IMR-90 (cell line): ENCODE results near the gene PRR5. TPM values are rescaled to one million over a fixed set of nuclear protein-coding genes. Genes with fewer than 3 reads are reported as not detected.
A peak's percentile ranks its signal among the peaks of the same experiment; 100 is the strongest.

ENCODE experiments used
- ATAC-seq: fragments of 200-7000 bp; cut with Tn5 transposase; 2 replicates; pipeline ENCODE4 v1.9.1; 2020; ENCODE audit warnings: low read depth, mild to moderate bottlenecking, moderate library complexity
- BruUV-seq: library from RNA; stranded (reverse); fragments of 400-500 nt; replicated peaks from 2 replicates; lab custom pipeline; 2021; lab: Mats Ljungman, UMichigan
- CTCF ChIA-PET: fragments of 300-600 bp; formaldehyde crosslinking; extraction: SDS; loops from one replicate; lab custom pipeline; 2021; ENCODE audit warnings: antibody characterized with exemption; lab: Yijun Ruan, JAX
- POLR2A ChIA-PET: fragments of 300-600 bp; sonication (Branson Sonifier 250); formaldehyde crosslinking; loops from one replicate; lab custom pipeline; 2022; ENCODE audit warnings: antibody characterized with exemption; ENCODE audit not compliant: unreplicated experiment; lab: Charles Lee
- DNase-seq: peaks from one replicate; pipeline ENCODE4 v3.0.0; 2013
- H2AFZ ChIP-seq: replicated peaks from 2 replicates; pipeline ENCODE3; 2013; ENCODE audit warnings: low read length, mild to moderate bottlenecking; ENCODE audit not compliant: poor library complexity
- H2AK5ac ChIP-seq: 2 replicates; pipeline ENCODE4 v1.6.1; 2013; ENCODE audit warnings: low read depth, low read length, inconsistent platforms
- H2AK9ac ChIP-seq: replicated peaks from 2 replicates; pipeline ENCODE3; 2013; ENCODE audit warnings: mild to moderate bottlenecking, low read depth, low read length, moderate library complexity; ENCODE audit not compliant: poor library complexity
- H2BK120ac ChIP-seq: 2 replicates; pipeline ENCODE4 v1.6.1; 2013; ENCODE audit warnings: low read depth, low read length, inconsistent platforms
- H2BK15ac ChIP-seq: 3 replicates; pipeline ENCODE4 v1.6.1; 2013; ENCODE audit warnings: low read depth, low read length, inconsistent platforms
- H2BK20ac ChIP-seq: 2 replicates; pipeline ENCODE4 v1.6.1; 2013; ENCODE audit warnings: low read depth, mild to moderate bottlenecking, inconsistent platforms, low read length, moderate library complexity
- H2BK5ac ChIP-seq: 2 replicates; pipeline ENCODE4 v1.6.1; 2013; ENCODE audit warnings: mild to moderate bottlenecking, low read depth, low read length, inconsistent platforms; ENCODE audit not compliant: poor library complexity, severe bottlenecking
- H3K14ac ChIP-seq: replicated peaks from 2 replicates; pipeline ENCODE4 v1.6.1; 2013; ENCODE audit warnings: low read depth, low read length, inconsistent platforms
- H3K18ac ChIP-seq: 2 replicates; pipeline ENCODE4 v1.6.1; 2013; ENCODE audit warnings: low read depth, low read length, control low read depth
- H3K23ac ChIP-seq: 2 replicates; pipeline ENCODE4 v1.6.1; 2013; ENCODE audit warnings: low read depth, low read length, inconsistent platforms
- H3K27ac ChIP-seq: 2 replicates; pipeline ENCODE4 v1.5.1; 2013; ENCODE audit warnings: mild to moderate bottlenecking, control low read depth, low read length; ENCODE audit not compliant: insufficient read depth
- H3K27me3 ChIP-seq: 2 replicates; pipeline ENCODE4 v1.6.1; 2013; ENCODE audit warnings: low read length; ENCODE audit not compliant: control insufficient read depth, insufficient read depth
- H3K36me3 ChIP-seq: 2 replicates; pipeline ENCODE4 v1.6.1; 2013; ENCODE audit warnings: low read length, mixed read lengths; ENCODE audit not compliant: control insufficient read depth, insufficient read depth
- H3K4ac ChIP-seq: 2 replicates; pipeline ENCODE4 v1.6.1; 2013; ENCODE audit warnings: low read depth, low read length, inconsistent platforms
- H3K4me1 ChIP-seq: 2 replicates; pipeline ENCODE4 v1.6.1; 2013; ENCODE audit warnings: low read length, mixed read lengths; ENCODE audit not compliant: control insufficient read depth, insufficient read depth
- H3K4me2 ChIP-seq: 2 replicates; pipeline ENCODE4 v1.6.1; 2013; ENCODE audit warnings: low read depth, mild to moderate bottlenecking, control low read depth, low read length, moderate library complexity
- H3K4me3 ChIP-seq: 2 replicates; pipeline ENCODE4 v1.5.1; 2013; ENCODE audit warnings: low read depth, mild to moderate bottlenecking, control low read depth, low read length, moderate library complexity; ENCODE audit not compliant: insufficient read depth
- H3K56ac ChIP-seq: 2 replicates; pipeline ENCODE4 v1.6.1; 2013; ENCODE audit warnings: low read length, inconsistent platforms; ENCODE audit not compliant: insufficient read depth; ENCODE audit errors: extremely low read depth
- H3K79me1 ChIP-seq, 2 experiments: 2 replicates each; pipeline ENCODE4 v1.6.1; 2013; ENCODE audit warnings: low read length in 2 of 2, inconsistent platforms in 1 of 2, low read depth in 1 of 2
- H3K9ac ChIP-seq: 2 replicates; pipeline ENCODE4 v1.6.1; 2013; ENCODE audit warnings: low read depth, low read length, control low read depth
- H3K9me1 ChIP-seq: 2 replicates; pipeline ENCODE4 v1.6.1; 2013; ENCODE audit warnings: low read length, inconsistent platforms; ENCODE audit not compliant: insufficient read depth
- H3K9me3 ChIP-seq: 2 replicates; pipeline ENCODE4 v1.6.1; 2013; ENCODE audit warnings: low read length; ENCODE audit not compliant: control insufficient read depth, insufficient read depth
- H4K20me1 ChIP-seq: 2 replicates; pipeline ENCODE4 v1.6.1; 2013; ENCODE audit warnings: low read length, inconsistent platforms; ENCODE audit not compliant: insufficient read depth
- H4K5ac ChIP-seq: 2 replicates; pipeline ENCODE4 v1.6.1; 2013; ENCODE audit warnings: mild to moderate bottlenecking, low read depth, low read length, control low read depth
- H4K8ac ChIP-seq, 2 experiments: 2 replicates each; pipeline ENCODE4 v1.6.1; 2013; ENCODE audit warnings: low read depth in 2 of 2, low read length in 2 of 2, control low read depth in 1 of 2, inconsistent platforms in 1 of 2
- H4K91ac ChIP-seq: 2 replicates; pipeline ENCODE4 v1.6.1; 2013; ENCODE audit warnings: low read depth, low read length, inconsistent platforms; ENCODE audit not compliant: insufficient read depth
- CEBPB ChIP-seq: IDR thresholded peaks from 2 replicates; pipeline ENCODE4 v1.6.1; 2012; ENCODE audit warnings: low read depth, low read length, improper control_type of control experiment
- CTCF ChIP-seq: conservative IDR thresholded peaks from 2 replicates; pipeline ENCODE4 v1.5.1; 2012; ENCODE audit warnings: mild to moderate bottlenecking, low read depth, low read length, improper control_type of control experiment
- MAFK ChIP-seq: IDR thresholded peaks from 2 replicates; pipeline ENCODE4 v1.6.1; 2012; ENCODE audit warnings: low read depth, low read length, improper control_type of control experiment
- WGBS, 2 experiments: methylation state at CpG; one replicate each; pipeline versions ENCODE4 v1.1.5 to v1.1.7; 2013; ENCODE audit warnings: missing lambda C conversion rate in 2 of 2; ENCODE audit not compliant: insufficient read length in 1 of 2; ENCODE audit errors: extremely low coverage in 2 of 2; 5-methylcytosine and 5-hydroxymethylcytosine counted together
- dilution Hi-C: fragments of 300-500 bp; cut with HindIII; formaldehyde crosslinking; loops from one replicate; pipeline ENCODE4 v1.14.3; 2018; ENCODE audit warnings: low sequenced_read_pairs; ENCODE audit not compliant: unreplicated experiment
- in situ Hi-C: fragments of 300-500 bp; cut with MboI; formaldehyde crosslinking; loops from 3 replicates; pipeline ENCODE4 v1.14.3; 2019; ENCODE audit warnings: low sequenced_read_pairs, inconsistent platforms, mixed read lengths
- intact Hi-C: fragments of 100-400 bp; cut with micrococcal nuclease; formaldehyde crosslinking; loops from 2 replicates; pipeline ENCODE4 v1.10.0; 2022
- polyA plus RNA-seq, 3 experiments: library from polyadenylated mRNA; depleted of rRNA; stranded (reverse); fragments of >200 nt; gene quantifications; 2 replicates each; pipeline ENCODE4 v1.2.3, GENCODE V29; 2012; ENCODE audit warnings: low replicate concordance in 1 of 3
- total RNA-seq: library from RNA; depleted of rRNA; stranded (reverse); fragments of >200 nt; gene quantifications from 2 replicates; pipeline ENCODE4 v1.2.3, GENCODE V29; 2012

The PRR5 gene
- total and polyA plus RNA-seq, 2 of the 4 experiments (the other 2 are of a cell fraction), result 8.1 to 24.3 TPM

DNA sequence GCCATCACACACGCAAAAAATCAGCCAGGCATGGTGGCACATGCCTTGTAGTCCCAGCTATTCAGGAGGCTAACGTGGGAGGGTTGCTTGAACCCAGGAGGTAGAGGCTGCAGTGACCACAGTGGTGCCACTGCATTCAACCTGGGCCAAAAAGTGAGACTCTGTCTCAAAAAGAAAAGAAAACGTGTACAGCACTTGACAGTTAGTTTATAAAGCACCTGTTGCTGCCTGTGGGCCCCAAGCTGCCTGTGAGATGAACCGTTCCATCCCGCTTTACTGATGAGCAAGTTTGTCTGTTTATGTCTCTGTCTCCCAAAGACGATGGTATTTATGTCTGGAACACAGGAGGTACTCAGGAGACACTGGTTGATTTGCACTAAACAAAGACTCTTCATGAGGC, 1.5 kb upstream of the PRR5 start (continued):
- TF ChIP-seq CTCF, result no peak

GRCh38 chr22:44701187-44701790, 715 bp upstream of the PRR5 start:
- Histone ChIP-seq H3K79me1 (peaks cover 17 to 30% of the 10 kb centered on the region in 2 experiments), H3K4me3 (no peak overlapping the region), H2BK120ac (peak overlapping the region; percentile 83), H3K9ac (peak overlapping the region; percentile 40; the same call in 1 of the 2 replicates), H3K4me1 (peaks cover 38% of the 10 kb centered on the region), H4K91ac (peak overlapping the region; percentile 90), H3K4me2 (peak overlapping the region; percentile 8; the same call in 1 of the 2 replicates), H3K36me3 (peaks cover under 1% of the 10 kb centered on the region; the same call in 1 of the 2 replicates), H3K56ac (no peak overlapping the region), H2BK15ac (peak overlapping the region; percentile 66; the same call in 2 of the 3 replicates), H2AK9ac (peak overlapping the region; percentile 90), H3K27ac (peak overlapping the region; percentile 68), H2AFZ (peak overlapping the region; percentile 91), H3K9me1 (peaks cover 14% of the 10 kb centered on the region; the same call in 1 of the 2 replicates), H3K14ac (peak overlapping the region; percentile 6), H3K4ac (peak overlapping the region; percentile 91), H4K8ac (peak overlapping the region; percentile 94 to 95), H2BK5ac (peak overlapping the region; percentile 67), H3K18ac (peak overlapping the region; percentile 83), H2BK20ac (peak overlapping the region; percentile 39; the same call in 1 of the 2 replicates), H2AK5ac (peak overlapping the region; percentile 46), H3K27me3 (no peaks in the 10 kb centered on the region), H4K5ac (peak overlapping the region; percentile 94), H4K20me1 (peaks cover 17% of the 10 kb centered on the region), H3K9me3 (no peaks in the 10 kb centered on the region), H3K23ac (peak overlapping the region; percentile 31; the same call in 1 of the 2 replicates)
- no CpG with 5 or more reads among the region's 5 CpGs for WGBS, 2 experiments
- ChIA-PET POLR2A (no interaction called here), CTCF (interaction anchor here (0.5 kb wide), 1 partner anchor 17 kb away, joined by 3 read pairs; no protein-coding TSS in a partner anchor)
- TF ChIP-seq MAFK (no peak), CEBPB (peak; percentile 89)
- no peak for ATAC-seq
- no peak for DNase-seq
- dilution Hi-C loops, result no loop called here
- intact Hi-C loops, result no loop called here
- no TSS peak for BruUV-seq
- in situ Hi-C loops, result no loop called here
